Fibroblast of skin of left quadriceps (primary cell): ENCODE results near the gene CNTRL.

Experiments used
- DNase-seq, 2 experiments: peaks; one replicate each; pipeline ENCODE4 v3.0.0-alpha.2; 2013; ENCODE audit warnings: low read depth in 2 of 2

CNTRL gene

DNA sequence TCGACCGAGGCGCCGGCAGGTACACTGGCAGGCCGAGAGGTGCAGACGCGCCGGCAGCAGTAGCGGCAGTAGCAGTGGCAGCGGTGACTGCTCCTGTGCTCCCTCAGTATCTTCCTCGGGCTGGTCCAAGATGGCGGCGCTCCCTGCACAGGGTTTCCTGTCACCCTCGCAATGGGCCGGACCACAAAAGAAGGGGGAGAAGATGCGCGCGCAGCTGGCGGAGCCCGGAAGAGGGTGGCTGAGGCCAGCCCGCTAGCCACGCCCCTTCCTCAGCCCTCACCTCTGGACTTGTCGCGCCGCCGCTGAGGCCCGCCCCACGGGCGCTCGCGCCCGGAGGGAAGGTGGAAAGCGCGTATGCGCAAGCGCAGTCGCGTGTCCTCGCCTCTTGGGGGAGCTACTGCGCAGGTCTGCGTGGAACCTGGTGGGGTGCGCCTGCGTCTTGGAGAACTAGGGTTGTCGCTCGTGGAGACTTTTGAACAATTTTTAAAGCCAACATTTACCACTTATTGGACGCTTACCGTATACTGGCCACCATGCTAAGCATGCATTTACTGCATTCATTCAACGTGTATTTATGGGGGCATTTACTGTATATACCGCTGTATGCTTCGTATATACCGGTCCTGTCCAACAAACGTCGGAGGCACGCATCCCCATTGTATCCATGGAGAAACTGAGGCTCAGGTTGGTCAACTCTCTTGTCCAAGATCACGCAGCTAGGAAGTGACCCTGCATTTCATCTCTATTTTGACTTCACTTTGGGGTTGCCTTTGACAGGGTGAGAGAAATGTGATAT, 127.2 kb downstream of the CNTRL start, which contains the start of gene RAB14:
RAB14 (minus strand) TSS at position 132 of the 796 bp plus-strand sequence. CDS start 8,457 bp downstream, outside the sequence.
- peak; percentile 95 for DNase-seq

- DNase-seq = no peak
Observed at GRCh38 chr9:121204121-121204520, 129.4 kb downstream of the CNTRL start.

DNA sequence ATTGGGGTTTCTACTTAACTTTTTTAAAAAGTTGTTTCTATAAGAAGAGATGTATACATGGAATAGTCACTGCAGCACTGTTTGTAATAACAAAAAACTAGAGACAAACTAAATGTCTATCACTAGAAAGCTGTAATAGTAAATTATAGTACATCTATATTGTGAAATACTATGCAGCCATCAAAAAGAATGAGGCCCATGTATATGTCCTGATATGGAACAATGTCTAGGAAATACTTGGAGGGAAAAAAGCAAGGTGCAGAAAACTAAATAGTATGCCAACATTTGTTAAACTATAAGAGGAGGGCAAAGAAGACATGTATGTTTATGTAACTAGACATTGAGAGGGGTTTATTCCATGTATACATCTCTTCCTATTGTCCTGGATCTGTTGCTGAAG, 129.9 kb downstream of the CNTRL start:
- no peak for DNase-seq

GRCh38 chr9:121206516-121207370, 132.0 kb downstream of the CNTRL start:
- DNase-seq = no peak

DNA sequence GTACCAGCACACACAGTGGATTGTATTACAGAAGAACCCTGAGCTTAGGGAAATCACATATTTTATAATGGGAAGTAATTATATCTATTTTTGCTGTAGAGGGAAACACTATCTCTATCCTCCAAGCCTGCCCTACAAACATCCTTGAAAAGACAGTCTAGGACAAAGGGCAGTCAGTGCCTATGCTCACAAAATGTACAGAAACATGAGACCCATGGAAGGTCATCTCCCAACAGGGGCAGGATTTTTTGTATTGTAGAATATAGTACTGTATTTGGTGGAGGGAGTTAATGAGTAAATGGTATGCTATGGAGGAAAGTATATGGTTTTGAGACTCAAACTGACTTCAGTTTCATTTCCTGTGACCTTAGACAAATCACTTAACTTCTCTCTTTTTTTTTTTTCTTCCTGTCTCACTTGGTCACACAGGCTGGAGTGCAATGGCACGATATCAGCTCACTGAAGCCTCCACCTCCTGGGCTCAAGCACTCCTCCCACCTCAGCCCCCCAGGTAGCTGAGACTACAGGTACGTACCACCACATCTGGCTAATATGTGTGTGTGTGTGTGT, 132.7 kb downstream of the CNTRL start:
- DNase-seq = no peak

DNA sequence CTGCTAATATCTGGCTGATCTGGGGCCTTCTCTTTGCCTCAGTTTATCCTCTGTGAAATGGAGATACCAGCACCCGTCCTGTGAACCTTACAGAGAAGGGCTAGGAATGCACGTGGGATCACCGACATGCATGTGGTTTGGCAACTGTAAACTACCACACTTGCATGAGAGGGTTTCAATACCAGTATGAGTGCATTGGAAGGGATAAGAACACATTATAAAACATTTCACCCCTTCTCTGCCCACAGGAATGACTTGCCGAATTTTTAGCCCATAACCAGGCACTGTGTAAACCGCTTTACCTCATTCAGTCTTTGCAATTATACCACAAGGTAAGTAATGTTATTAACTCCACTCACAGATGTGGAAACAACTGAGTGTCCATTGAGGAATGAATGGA, 135.8 kb downstream of the CNTRL start:
- DNase-seq = no peak

DNA sequence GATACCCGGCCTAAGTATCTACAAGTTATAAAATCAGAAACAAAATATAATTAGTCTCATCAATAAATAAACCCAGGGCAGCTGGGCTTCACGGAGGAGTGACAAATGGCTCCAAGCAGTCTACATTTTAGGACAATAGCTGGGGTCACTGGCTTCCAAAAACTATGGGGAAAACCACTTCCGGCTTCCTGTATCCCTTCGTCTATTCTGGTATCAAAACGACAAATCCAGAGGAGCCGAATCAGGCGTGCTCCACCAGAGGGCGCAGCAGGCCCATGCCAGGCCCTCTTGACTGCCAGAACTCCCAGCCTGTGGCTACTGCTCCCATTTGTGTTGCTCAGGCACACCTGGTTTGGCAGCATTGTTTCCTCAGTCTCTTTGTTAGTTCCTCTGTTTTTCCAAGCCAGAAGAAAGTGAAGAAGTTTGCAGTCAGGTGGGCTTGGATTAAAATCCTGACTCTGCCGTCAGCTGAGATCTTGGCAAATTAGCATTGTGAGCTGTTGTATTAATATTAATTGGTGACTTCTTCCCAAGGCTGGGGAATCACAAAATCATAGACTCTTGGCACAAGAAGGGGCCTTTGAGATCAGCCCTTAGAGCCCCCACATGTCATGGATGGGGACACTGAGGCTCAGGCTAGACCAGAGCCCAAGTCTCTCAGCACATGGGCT, 138.5 kb downstream of the CNTRL start:
- peak; percentile 75 to 79 for DNase-seq

GRCh38 chr9:121214005-121214404, 139.2 kb downstream of the CNTRL start:
- DNase-seq = no peak

- no peak for DNase-seq
Observed at GRCh38 chr9:121216271-121216805, 141.6 kb downstream of the CNTRL start.

DNA sequence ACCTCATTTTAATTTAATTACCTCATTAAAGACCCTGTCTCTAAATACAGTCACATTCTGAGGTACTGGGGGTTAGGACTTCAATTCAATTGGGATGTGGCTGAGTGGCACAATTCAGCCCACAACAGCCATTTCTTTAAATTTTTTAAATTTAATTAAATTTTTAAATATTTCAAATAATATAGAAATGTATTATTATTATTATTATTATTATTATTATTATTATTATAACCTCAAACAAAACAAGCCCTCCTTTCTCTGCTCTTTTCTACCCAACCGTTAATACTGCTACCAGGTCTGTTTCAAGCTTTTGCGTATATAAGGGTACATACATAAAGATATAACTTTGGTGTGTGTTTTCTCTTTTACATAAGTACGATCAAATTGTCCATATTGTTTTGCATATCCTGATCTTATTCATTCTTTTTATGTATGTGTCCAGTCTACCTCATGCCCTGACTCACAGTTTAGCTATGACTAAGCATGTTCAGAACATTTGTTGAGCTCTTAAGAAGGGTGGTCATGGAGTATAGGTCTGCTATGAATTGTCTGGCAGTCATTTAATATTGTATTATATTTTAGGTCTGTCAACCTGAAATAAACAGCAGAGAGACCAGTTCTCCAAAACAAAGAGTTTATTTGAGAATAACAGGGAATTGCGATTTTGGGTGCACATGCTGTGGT, 143.0 kb downstream of the CNTRL start:
- no peak for DNase-seq

- DNase-seq = no peak
Observed at GRCh38 chr9:121218357-121219027, 143.7 kb downstream of the CNTRL start.

DNA sequence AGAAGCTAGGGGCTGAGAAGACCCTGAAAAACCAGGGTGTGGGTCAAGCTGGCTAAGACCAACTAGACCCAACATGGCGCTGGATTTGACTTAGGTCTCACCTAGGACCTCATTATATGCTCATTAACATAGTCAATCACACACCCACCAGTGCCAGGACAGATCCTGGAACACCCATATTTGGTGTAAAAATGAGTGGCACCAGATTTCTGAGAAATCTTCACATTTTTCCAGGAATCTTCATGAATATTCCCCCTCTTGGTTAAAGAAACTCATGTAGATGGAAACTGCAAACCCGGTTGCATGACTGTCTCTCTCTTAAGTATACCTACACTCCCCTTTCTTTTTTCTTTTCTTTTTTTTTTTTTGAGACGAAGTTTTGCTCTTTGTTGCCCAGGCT, 144.8 kb downstream of the CNTRL start:
- no peak for DNase-seq

GRCh38 chr9:121220996-121221663, 146.4 kb downstream of the CNTRL start:
- no peak for DNase-seq

GRCh38 chr9:121221664-121222055, 146.9 kb downstream of the CNTRL start:
- DNase-seq = no peak

DNA sequence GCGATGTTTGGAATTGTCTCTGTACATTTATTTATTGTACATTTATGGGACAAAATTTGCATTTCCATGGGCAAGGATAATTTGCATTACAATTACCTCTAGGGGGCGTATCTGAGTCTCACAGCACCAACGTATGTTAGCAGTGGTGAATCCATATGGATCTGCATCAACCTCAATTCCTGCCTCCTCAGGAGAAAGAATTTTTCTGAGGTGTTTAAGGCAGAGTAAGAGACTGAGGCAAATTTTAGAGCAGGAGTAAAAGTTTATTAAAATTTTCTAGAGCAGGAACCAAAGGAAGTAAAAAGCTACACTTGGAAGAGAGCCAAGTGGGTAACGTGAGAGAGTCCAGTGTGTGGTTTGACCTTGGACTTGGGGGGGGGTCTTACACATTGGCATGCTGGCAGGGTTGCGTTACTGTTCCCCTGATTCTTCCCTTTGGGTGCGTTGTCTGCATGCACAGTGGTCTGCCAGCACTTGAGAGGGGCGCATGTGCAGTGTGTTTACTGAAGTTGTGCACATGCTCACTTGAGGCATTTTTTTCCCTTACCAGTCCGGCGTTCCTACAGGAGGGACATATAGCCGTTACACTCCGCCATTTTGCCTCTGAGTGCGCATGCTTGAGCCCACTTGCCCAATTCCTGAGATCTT, 147.9 kb downstream of the CNTRL start:
- DNase-seq = peak in 1 of 2 experiments; percentile 44

DNA sequence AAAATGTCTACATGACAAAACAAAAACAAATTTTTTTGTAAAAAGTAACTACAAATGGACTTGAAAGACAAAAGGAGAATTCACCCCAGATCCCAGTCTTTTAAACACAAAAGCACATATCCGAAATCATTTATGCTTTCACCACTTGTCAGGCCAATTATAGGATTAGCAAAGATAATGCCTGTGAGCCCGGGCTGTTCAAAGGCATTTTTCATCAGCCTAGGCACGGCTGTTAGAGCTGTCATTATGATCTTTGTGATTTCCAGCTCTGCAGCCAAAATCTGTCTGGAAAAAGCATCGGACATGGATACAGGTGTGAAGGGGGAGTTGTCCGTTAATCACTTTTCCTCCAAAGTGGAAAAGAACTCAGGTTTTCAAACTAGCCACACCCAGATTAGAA, 150.5 kb downstream of the CNTRL start:
- DNase-seq = no peak

- DNase-seq = no peak
Observed at GRCh38 chr9:121226175-121226574, 151.4 kb downstream of the CNTRL start.
